Non-pigmented ciliary epithelial cell (primary cell): ENCODE results near the gene HERC5.
"Not testable (repeated sequence)": the region's sequence is repeated elsewhere in the genome, so short reads cannot be mapped to it uniquely, and the experiment has no call there.

Experiments
- DNase-seq: peaks from one replicate; pipeline ENCODE4 v3.0.0-alpha.2; 2010; ENCODE audit warnings: low read depth

The HERC5 gene

GRCh38 chr4:88456670-88457306 is at the start of gene HERC5:
Gene HERC5 (plus strand): TSS chr4:88457119. CDS start chr4:88457270, 151 bp downstream.
- peak; percentile 60 for DNase-seq

- DNase-seq: no peak
These were observed 47.7 kb upstream of the HERC5 start for GRCh38 chr4:88409206-88409605.

DNA sequence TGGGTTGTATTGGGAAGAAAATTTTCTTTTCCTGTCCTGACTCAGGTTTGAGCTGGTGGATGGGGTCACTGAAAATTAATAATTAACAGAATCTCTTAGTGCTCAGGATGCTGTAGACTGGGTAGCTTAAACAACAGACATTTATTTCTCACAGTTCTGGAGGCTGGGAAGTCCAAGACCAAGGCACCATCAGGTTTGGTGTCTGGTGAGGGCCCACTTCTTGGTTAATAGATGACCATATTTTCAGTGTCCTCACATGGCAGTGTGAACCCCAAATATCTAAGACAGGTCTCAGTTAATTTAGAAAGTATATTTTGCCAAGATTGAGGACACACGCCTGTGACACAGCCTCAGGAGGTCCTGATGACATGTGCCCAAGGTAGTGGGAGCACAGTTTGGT is 47.1 kb upstream of the HERC5 start:
- DNase-seq: no peak

DNA sequence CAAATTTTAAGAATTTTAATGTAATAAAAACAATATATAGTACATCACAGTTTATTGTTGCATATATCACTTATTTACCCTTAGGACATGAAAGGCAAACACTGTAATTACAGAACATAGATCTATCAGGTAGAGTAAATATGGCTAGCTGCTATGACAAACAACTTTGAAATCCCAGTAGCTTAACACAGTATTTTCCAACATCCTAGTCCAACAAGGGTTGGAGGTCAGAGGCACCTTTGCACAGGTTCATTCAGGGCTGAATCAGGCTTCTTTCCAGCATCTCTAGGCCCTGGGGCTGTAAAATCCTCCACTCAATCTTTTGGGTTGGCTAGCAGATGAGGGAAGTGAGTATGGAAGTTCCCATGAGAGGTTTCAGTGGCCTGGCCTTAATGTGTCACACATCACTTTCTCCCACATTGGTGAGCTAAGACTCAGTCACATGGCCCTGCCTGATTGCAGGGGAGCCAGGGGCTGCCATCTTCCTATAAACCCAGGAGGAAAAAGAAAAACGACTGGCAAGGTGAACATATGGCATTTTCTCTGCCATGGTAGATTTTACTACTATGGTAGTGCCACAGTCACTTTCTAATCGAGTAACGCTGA is 45.3 kb upstream of the HERC5 start:
- DNase-seq: no peak

DNA sequence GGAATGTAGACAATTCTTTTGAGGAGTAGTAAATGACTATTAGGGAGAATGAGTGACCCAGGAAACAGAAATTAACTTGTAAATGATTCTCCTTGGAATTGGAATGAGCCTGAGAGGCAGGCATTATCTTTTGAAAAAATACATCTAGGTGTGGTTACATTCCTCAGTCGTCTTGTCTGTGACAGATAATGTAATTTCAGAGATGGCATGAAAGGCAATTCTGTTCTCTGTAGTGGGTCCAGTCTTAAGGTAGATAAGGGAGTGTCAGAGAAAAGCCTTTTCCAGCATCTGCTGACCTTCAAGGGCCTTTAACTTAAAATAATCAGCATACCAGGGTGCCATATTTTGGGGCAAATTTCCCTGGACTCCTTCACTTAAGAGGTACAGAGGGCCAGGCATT is 43.1 kb upstream of the HERC5 start:
- DNase-seq: no peak

GRCh38 chr4:88414755-88415154 is 42.2 kb upstream of the HERC5 start:
- DNase-seq: no peak

DNA sequence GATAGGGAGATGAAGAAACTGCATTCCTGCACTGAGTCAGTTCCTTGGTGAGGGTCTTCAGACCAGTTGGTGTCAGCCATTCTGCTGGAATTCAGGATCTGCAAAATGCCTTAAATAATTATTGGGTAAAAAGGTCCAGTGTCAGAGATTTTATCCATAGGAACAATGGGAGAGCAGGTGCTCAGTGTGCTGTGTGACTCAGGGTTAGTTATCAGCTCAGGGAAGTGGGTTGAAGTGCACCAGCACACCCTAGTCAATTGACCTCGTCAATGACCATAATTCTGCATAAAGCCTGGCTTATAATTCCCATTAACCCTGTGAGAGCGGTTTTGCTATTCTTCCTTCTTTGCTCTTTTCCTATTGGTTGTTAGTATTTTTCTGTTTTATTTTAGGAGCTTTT is 40.9 kb upstream of the HERC5 start:
- no peak for DNase-seq

DNA sequence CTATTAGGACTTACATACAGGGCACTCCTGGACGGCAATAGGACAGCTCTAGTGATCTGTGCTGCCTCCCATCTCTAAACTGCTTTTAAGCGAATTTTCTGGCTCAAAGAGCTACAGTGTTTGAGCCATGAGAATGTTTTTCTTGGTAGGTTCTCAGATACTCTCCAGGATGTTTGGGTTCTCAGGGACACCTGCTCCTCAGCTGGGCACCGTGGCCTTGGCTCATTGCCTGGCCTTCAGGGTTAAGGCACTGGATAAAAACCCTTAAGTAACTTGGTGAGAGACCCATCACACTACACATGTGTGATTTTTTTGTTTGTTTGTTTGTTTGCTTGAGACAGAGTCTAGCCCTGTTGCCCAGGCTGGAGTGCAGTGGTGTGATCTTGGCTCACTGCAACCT is 38.5 kb upstream of the HERC5 start:
- no peak for DNase-seq

GRCh38 chr4:88419874-88420273 is 37.0 kb upstream of the HERC5 start:
- DNase-seq: no peak

- DNase-seq: no peak
These were observed 36.1 kb upstream of the HERC5 start for GRCh38 chr4:88420844-88421243.

DNA sequence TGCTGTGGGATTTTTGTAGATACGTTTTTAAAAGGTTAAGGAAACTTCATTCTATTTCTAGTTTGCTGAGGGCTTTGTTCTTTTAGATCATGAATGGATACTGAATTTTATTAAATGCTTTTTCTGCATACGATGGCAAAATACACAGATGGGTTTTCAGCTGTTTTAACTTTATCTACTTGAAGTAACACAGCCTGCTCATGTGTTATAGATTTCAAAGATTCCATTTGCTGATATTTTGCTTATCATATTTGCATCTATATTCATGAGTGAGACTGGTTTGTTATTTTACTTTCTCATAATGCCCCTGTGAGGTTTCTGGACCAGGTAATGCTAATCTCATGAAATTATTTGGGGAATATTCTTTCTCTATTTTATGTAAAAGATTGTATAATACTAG is 34.5 kb upstream of the HERC5 start:
- no peak for DNase-seq

- DNase-seq: no peak
These were observed 27.5 kb upstream of the HERC5 start for GRCh38 chr4:88429401-88429800.

DNA sequence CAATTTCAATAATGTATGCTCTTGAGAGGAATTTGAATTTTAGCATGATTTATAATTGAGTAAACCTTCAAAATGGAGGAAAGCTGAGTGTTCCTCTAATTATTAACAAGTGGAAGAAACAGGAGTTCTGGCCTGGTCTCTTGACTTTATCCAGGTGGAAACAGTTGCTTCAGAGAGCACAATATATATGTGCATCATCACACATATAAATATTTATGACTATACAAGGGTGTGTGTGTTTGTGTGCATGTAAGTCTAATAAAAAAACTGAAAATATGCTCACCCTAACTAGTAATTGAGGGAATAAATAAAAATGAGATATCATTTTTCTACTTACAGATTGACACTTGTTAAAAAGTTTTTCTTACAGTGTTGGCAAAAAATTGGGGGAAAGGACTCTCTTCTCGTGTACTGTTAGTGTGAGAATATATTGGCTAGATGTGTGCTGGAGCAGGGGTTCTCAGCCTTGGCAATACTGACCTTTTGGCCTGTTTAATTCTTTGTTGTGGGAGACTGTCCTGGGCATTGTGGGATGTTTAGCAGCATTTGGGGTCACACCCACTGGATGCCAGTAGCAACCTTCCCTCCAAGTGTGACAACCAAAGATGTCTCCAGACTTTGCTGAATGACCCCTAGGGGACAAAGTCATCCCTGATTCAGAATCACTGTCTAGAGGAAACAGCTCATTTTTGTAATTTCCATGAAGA is 20.8 kb upstream of the HERC5 start:
- DNase-seq: no peak

- DNase-seq: not testable (repeated sequence)
These were observed 19.0 kb upstream of the HERC5 start for GRCh38 chr4:88437873-88438272.

DNA sequence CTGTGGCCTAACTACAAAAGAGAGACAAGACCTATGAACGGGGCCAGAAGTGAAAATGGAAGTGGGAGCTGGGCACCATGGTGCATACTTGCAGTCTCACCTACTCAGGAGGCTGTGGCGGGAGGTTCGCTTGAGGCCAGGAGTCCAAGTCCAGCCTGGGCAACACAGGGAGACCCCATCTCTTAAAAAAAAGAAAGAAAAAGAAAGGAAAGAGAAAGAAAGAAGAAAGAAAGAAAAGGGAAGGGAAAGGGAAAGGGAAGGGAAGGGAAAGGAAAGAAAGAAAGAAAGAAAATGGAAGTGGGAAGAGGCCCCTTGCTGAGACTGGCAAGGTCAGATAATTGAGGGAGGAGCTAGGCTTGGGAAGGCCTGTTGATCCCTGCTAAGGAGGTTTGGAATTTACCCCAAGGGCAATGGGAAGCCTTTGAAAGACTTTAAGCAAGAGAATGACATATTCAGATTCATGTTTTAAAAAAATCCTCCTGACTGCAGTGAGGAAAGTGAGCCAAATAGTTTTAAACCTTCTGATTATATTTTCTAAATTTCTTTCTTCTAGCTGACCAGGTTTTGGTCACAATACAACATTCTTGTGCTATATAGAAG is 17.7 kb upstream of the HERC5 start:
- no peak for DNase-seq

DNA sequence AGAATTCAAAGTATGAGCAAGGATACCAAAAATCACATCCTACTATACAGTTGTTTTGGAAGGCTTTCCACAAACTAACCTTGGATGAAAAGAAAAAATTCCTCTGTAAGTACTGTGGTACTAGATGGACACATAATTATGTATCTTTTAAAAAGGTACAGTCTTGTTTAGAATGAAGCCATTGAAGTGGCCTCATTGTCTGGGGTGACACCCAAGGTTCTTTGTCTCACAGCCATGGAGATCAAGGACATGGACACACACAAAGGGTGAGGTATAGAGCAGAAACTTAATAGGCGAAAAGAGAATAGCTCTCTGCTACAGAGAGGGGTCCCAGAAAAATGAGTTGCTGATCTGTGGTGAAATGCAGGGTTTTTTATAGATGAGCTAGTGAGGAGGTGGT is 16.8 kb upstream of the HERC5 start:
- no peak for DNase-seq

DNA sequence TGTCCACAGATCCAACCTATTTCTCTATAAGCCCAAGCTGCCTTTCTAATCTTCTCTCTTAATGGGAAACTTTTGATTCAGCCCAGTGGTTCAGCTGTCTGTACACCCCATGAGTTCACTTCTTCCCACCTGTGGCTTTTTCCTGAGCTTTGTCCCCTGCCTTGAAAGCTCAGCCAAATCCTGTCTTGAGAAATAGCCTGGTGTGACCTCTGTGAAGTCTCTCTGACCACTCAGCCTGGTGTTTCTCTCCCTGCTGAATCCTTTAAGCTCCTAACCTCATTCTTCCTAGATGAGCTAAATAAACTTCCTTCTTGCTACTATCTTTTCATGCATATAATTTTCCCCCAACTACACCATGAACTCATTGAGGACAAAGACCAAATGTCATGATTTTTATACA is 15.2 kb upstream of the HERC5 start:
- no peak for DNase-seq

DNA sequence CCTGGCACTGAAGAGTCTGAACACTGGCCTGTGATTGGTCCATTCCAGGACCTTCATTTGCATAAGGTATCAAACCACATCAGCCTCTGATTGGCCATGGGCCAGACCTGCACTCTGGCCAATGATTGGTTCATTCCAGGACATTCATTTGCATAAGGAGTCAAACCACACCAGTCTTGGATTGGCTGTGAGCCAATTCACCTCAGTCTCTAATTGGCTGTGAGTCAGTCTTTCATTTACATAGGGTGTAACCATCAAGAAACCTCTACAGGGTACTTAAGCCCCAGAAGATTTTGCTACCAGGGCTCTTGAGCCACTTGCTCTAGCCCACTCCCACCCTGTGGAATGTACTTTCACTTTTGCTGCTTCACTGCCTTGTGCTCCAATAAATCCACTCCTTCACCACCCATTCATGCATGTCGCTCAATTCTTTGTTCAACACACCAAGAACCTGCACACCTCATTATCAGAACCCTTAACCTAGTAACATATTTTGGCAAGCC is 14.2 kb upstream of the HERC5 start:
- no peak for DNase-seq

- DNase-seq: no peak
These were observed 13.4 kb upstream of the HERC5 start for GRCh38 chr4:88443486-88443885.

DNA sequence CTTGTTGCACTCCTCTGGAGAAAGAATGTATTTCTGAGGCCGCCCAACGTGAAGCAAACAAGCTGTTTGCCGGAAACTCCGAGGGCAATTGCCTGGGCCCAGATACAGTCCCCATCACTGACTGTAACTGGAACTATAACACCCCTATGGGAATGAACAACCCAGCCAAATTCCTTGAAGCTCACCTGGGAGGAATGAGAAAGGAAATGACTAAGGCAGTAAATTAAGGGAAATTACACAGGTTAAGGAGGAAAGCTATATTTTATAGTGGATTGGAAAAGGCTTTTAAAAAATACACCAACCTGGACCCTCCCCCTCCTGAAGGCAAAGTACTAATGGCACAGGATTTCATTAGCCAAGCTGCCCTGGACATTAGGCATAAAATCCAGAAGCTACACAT is 11.7 kb upstream of the HERC5 start:
- DNase-seq: no peak

DNA sequence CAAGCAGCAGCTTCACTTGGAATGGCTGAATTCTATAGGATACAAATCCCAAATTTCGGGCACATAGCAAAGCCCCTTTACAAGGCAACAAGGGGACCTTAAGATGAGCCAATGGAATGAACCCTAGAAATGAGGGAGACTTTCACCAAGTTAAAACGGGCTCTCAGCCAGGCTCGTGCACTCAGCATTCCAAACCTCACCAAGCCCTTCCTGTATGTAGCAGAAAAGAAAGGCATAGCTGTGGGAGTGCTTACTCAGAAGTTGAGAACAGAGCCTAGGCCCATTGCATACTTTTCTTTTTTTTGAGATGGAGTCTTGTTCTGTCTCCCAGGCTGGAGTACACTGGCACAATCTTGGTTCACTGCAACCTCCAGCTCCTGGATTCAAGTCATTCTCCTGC is 10.8 kb upstream of the HERC5 start:
- DNase-seq: no peak

GRCh38 chr4:88447371-88448095 is 9.4 kb upstream of the HERC5 start:
- no peak for DNase-seq
